Ovary (tissue), 9 donors: Measurements from ENCODE around the gene PIAS1. TPM values are rescaled to one million over a fixed set of nuclear protein-coding genes. Genes with fewer than 3 reads are reported as not detected.

ENCODE experiments used
- DNase-seq, 5 donors: peaks; one replicate each; pipeline ENCODE4 v3.0.0-alpha.2; 2019 to 2020
- H3K27ac ChIP-seq, 2 donors: fragments of 200-600 bp; one replicate each; pipeline versions ENCODE4 v1.5.1 to v1.8.0; 2019 to 2022
- H3K27me3 ChIP-seq: fragments of 200-600 bp; one replicate; pipeline ENCODE4 v1.8.0; 2022
- H3K36me3 ChIP-seq: fragments of 200-600 bp; sonication (generic); one replicate; pipeline ENCODE4 v1.5.1; 2019
- H3K4me1 ChIP-seq: one replicate; pipeline ENCODE4 v1.8.1; 2013; ENCODE audit warnings: mild to moderate bottlenecking, moderate library complexity; ENCODE audit not compliant: insufficient read depth
- H3K4me3 ChIP-seq: fragments of 200-600 bp; sonication (generic); one replicate; pipeline ENCODE4 v1.5.1; 2017
- H3K9me3 ChIP-seq, 2 donors: fragments of 200-600 bp in 1 of 2; sonication (generic) in 1 of 2; one replicate each; pipeline versions ENCODE4 v1.5.1 to v1.8.1; 2013 to 2019; ENCODE audit warnings: mild to moderate bottlenecking in 1 of 2, moderate library complexity in 1 of 2
- EP300 ChIP-seq: sonication (generic); formaldehyde crosslinking; IDR thresholded peaks from one replicate; pipeline ENCODE4 v1.6.1; 2017; ENCODE audit warnings: antibody characterized with exemption
- POLR2A ChIP-seq: fragments of 450-650 bp; IDR thresholded peaks from one replicate; pipeline ENCODE4 v1.6.1; 2017; ENCODE audit warnings: antibody characterized with exemption, mild to moderate bottlenecking, moderate library complexity
- WGBS, 3 donors: extraction: QIAGEN DNeasy Blood & Tissue Kit in 1 of 3; methylation state at CpG; one replicate each; pipeline versions ENCODE4 v1.1.5 to v1.1.7; 2013 to 2017; 5-methylcytosine and 5-hydroxymethylcytosine counted together
- intact Hi-C, 4 donors: fragments of 100-400 bp; cut with DNase I; formaldehyde crosslinking; loops; one replicate each; pipeline versions ENCODE4 v1.11.0 to v1.15.1; 2022 to 2023
- polyA plus RNA-seq, 2 donors: library from polyadenylated mRNA; stranded (reverse); fragments of 200-250 nt in 1 of 2; fragments of 350-450 nt in 1 of 2; fragmentation: Illumina TruSeq in 1 of 2; extraction: RNeasy Lipid Tissue Mini Kit (QIAGEN cat#74804) in 1 of 2; gene quantifications; one replicate each; pipeline ENCODE4 v1.2.3, GENCODE V29; 2013 to 2014
- total RNA-seq, 7 donors: library from RNA; depleted of rRNA in 2 of 7; stranded (reverse); fragments of >200 nt in 2 of 7; fragmentation: NEBNext Ultra II Directional in 3 of 7; extraction: Animal tissue kit (Norgen Biotek cat#: 25700) in 3 of 7; gene quantifications; one replicate each; pipeline versions ENCODE4 v1.1.0 to v1.2.4, GENCODE V29; 2016 to 2023
- TF ChIP-seq, protein P1 (sequence below), 3 donors: fragments of 450-650 bp in 2 of 3; fragments of 200-600 bp in 1 of 3; IDR thresholded peaks; one replicate each; pipeline versions ENCODE4 v1.5.1 to v1.8.0; 2016 to 2022; ENCODE audit warnings: antibody characterized with exemption in 3 of 3, mild to moderate bottlenecking in 1 of 3
- donor health status: DM: no; HTN: no; CAD: no; lungs with moderate emphysema.
- donor health status: DM: no; HTN: no; CAD: no.
- donor health status: Bipolar disorder and iron deficiency.
- donor health status: DM: yes; HTN: yes; CAD: no.
- donor health status: DM: no; HTN: no; CAD: no.
- donor health status: DM: yes; HTN: yes; CAD: no.

PIAS1 gene
- total and polyA plus RNA-seq, 9 donors = 18.6 to 75.4 (median 48.6) TPM

DNA sequence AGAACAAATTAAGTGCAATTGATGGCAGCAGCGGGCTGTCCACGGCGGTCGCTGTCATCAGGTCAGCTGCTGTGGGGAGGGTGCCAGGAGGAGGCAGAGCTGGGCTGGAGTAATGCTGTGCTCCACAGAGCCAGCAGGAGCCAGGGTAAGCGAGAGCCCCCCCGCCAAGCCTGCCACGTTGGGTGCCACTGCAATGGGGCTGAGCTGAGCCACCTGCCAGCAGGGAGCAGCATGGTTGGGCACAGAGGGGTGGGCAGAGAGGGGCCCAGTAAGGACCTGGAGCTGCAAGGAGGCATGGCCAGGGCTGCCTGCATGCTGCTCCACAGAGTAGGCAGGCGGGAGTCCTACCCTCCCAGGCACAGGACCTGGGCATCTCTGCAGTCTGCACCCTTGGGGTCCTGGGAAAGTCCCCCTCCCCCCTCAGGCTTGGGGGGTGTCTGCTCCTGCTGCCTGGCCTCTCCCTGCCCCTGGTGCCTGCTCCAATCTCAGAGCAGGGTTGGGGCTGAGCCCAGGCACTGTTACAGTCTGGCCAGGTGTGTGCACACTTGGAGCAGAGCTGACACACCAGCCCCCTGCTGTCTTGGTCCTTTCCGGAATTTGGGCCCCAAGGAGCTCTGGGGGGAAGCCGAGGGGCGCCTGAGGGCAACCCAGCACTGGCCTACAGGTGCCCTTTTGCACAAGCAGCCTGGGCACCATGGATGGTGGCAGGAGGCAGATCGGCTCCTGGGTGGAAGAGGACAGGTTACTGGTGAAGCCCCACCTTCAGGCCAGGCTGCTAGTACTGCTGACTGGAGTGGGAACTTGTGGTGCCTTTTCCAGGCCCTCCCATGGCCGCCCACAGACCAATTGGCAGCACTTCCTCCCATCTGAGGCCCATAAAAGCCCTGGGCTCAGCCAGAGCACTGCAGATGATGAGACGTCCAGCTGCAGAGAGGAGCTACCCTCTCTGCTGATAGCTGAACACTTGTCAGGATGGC is 8.5 kb upstream of the PIAS1 start:
- no peak for DNase-seq

DNA sequence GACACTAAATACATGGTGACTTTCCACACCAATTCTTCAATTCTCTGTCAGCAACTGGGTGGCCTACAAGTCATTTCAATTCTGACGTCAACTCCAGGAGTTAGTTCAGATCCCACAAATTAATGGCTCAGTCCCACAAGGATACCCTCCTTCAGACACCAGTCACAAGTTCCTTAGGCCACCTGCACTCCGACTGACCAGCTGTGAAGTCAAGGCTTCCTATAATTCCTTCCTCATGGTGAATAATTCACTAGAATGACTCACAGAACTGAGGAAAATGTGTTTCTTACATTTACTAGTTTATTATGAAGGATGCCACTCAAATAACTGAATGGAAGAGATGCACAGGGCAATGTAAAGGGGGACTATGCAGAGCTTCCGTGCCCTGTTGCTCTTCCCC is 6.3 kb upstream of the PIAS1 start:
- TF ChIP-seq, protein P1, sequence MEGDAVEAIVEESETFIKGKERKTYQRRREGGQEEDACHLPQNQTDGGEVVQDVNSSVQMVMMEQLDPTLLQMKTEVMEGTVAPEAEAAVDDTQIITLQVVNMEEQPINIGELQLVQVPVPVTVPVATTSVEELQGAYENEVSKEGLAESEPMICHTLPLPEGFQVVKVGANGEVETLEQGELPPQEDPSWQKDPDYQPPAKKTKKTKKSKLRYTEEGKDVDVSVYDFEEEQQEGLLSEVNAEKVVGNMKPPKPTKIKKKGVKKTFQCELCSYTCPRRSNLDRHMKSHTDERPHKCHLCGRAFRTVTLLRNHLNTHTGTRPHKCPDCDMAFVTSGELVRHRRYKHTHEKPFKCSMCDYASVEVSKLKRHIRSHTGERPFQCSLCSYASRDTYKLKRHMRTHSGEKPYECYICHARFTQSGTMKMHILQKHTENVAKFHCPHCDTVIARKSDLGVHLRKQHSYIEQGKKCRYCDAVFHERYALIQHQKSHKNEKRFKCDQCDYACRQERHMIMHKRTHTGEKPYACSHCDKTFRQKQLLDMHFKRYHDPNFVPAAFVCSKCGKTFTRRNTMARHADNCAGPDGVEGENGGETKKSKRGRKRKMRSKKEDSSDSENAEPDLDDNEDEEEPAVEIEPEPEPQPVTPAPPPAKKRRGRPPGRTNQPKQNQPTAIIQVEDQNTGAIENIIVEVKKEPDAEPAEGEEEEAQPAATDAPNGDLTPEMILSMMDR (IDR thresholded peaks at IDR 0.05) = no peak
- no peak for TF ChIP-seq EP300
- no peak for TF ChIP-seq POLR2A
- Histone ChIP-seq H3K9me3 (no peaks in the 10 kb centered on the region), H3K4me3 (no peak overlapping the region), H3K27me3 (no peaks in the 10 kb centered on the region), H3K4me1 (no peaks in the 10 kb centered on the region), H3K36me3 (no peaks in the 10 kb centered on the region), H3K27ac (no peak overlapping the region)
- intact Hi-C loops = no loop called here
- whole genome bisulfite sequencing, 3 donors = 87 to 99% (median 89%) methylated on average over 3 of the region's 3 CpGs
- DNase-seq = no peak

More for the DNA sequence above, 8.5 kb upstream of the PIAS1 start:
- no peak overlapping the region for H3K4me3 ChIP-seq
- no peaks in the 10 kb centered on the region for H3K27me3 ChIP-seq
- intact Hi-C loops = no loop called here
- no peak overlapping the region for H3K27ac ChIP-seq
- H3K4me1 ChIP-seq = no peaks in the 10 kb centered on the region
- H3K36me3 ChIP-seq = no peaks in the 10 kb centered on the region
- WGBS, 3 donors = 85 to 88% (median 87%) methylated on average over 13 to 14 of the region's 14 CpGs
- no peaks in the 10 kb centered on the region for H3K9me3 ChIP-seq
- no peak for TF ChIP-seq EP300
- TF ChIP-seq, protein P1 (IDR thresholded peaks at IDR 0.05) = no peak
- no peak for TF ChIP-seq POLR2A

DNA sequence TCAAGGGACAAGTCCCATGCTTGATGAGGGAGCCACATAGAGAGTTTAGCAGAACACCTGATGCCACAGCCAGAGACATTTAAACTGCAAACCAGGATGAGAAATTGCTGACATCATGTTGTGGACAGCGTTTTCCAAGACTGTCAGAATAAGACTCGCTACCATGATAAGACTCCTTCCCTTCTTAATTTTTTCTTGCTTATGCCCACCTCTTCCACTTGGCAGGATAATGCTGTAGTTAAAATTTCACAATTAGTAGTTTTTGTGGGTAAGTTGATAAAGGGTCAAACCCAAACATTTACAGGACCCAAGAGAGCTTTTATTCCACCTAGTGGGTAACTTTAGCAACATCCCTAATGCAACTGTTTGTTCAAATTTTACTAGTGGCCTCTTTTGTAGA is 3.0 kb upstream of the PIAS1 start:
- Histone ChIP-seq H3K4me3 (no peak overlapping the region), H3K9me3 (no peaks in the 10 kb centered on the region), H3K36me3 (no peaks in the 10 kb centered on the region), H3K27ac (no peak overlapping the region), H3K4me1 (no peaks in the 10 kb centered on the region), H3K27me3 (no peaks in the 10 kb centered on the region)
- no peak for DNase-seq
- intact Hi-C loops = loop anchor here in 3 of 4 donors (10.0 kb wide), 3 partner anchors 164 to 186 kb away; no protein-coding TSS in a partner anchor
- 61 to 81% (median 71%) methylated on average over 2 of the region's 2 CpGs for WGBS, 3 donors
- TF ChIP-seq, protein P1 (IDR thresholded peaks at IDR 0.05) = no peak
- TF ChIP-seq EP300 = no peak
- no peak for TF ChIP-seq POLR2A

DNA sequence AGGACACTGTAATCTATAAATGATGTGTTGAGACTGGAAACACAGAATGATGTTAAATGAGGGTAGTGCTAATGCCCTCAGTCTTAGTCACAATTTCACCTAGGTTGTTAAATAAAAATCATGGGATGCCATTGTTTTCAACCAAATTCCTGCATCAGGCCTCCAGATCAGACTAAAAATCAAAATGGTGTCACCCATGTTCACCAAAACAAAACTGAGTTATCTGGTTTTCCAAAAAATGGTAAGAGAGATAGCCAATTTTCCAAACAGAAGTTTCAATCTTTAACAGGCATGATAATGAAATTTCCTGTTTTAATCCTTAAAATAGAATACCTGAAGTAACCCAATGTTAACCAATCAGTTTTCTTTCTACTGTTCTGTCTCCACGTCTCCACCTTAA is 2.2 kb upstream of the PIAS1 start:
- no peak overlapping the region for H3K27ac ChIP-seq
- H3K4me1 ChIP-seq = no peaks in the 10 kb centered on the region
- H3K27me3 ChIP-seq = no peaks in the 10 kb centered on the region
- intact Hi-C loops = loop anchor here in 3 of 4 donors (10.0 kb wide), 3 partner anchors 163 to 187 kb away; no protein-coding TSS in a partner anchor
- 72 to 79% (median 74%) methylated on average over 1 of the region's 1 CpG for whole genome bisulfite sequencing, 3 donors
- no peak for TF ChIP-seq POLR2A
- TF ChIP-seq, protein P1 (IDR thresholded peaks at IDR 0.05) = no peak
- TF ChIP-seq EP300 = no peak
- DNase-seq = no peak
- H3K9me3 ChIP-seq = no peaks in the 10 kb centered on the region
- no peaks in the 10 kb centered on the region for H3K36me3 ChIP-seq
- no peak overlapping the region for H3K4me3 ChIP-seq
